ENCODE measurements around the gene HAGHL.
"Not testable (repeated sequence)": the region's sequence is repeated elsewhere in the genome, so short reads cannot be mapped to it uniquely, and the experiment has no call there.

HAGHL gene

DNA sequence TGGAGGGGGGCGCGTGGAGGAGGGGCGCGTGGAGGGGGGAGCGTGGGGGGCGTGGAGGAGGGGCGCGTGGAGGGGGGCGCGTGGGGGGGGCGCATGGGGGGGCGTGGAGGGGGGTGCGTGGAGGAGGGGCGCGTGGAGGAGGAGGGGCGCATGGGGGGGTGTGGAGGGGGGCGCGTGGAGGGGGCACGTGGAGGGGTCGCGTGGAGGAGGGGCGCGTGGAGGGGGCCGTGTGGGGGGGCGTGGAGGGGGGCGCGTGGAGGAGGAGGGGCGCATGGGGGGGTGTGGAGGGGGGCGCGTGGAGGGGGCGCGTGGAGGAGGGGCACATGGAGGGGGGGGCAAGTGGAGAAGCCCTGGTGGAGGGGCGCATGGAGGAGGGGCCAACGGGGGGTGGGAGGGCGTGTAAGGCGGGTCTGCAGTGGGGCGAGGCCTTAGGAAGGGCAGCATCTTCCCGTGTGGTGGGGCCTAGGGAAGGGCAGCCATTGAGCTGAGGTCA lies 40.9 kb downstream of the HAGHL start:
- no peak for DNase-seq (ENCODE audit: low read depth in 1 of 2, low spot score in 1 of 2)

DNA sequence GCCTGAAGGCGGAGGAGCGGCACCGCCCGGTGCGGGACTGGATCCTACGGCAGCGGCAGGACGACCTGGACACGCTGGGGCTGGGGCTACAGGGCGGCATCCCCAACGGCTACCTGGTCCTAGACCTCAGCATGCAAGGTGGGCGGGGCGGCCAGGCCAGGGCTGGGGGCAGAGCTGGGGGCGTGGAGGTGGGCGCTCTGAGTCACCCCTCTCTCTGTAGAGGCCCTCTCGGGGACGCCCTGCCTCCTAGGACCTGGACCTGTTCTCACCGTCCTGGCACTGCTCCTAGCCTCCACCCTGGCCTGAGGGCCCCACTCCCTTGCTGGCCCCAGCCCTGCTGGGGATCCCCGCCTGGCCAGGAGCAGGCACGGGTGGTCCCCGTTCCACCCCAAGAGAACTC lies 41.5 kb downstream of the HAGHL start:
- no peak for DNase-seq (ENCODE audit: low read depth in 1 of 2, low spot score in 1 of 2)

DNA sequence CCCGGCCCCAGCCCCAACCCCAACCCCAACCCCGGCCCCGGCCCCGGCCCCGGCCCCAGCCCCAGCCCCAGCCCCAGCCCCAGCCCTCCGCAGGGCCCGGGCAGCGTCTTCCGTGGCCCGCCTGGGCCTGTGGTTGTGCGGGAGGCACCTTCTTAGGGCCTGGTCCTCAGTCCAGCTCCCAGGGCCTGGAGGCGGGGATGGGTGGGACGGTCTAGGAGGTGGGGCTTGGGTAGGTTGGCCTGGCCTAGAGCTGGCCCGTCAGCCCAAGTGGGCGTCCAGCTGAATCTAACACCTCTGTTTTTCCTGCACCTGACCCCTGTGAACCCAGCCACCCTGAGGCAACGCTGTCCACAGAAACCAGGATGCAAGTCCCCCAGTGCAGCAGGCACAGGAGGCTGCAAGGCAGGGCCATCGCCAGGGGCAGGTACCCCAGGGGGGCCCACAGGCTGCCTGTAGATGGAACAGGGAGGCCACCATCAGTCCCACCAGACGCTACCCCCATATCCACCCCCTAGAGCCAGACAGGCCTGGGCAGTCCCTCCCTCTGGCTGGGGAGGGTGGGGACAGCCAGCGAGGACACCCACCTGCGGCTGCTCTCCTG lies 42.4 kb downstream of the HAGHL start:
- no peak for DNase-seq (ENCODE audit: low read depth in 1 of 2, low spot score in 1 of 2)

DNA sequence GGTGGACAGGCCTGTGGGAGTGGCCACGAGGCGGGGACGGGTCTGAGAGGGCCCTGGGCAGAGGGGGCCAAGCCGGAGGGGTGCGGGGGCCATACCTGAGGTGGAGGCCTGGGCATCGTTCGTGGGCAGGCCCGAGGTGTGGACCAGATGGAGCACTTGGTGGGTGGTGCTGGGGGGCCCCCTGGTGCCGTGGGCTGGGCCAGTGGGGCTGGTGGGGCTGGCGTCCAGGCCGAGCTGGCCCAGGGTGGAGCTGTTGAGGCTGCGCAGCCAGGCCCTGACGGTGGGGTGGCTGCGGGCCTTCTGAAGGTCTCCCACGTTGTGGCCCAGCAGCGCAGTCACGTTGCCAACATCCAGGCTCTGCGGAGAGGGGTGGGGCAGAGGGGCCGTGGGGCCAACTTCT lies 43.0 kb downstream of the HAGHL start:
- no peak for DNase-seq (ENCODE audit: low read depth in 1 of 2, low spot score in 1 of 2)

DNA sequence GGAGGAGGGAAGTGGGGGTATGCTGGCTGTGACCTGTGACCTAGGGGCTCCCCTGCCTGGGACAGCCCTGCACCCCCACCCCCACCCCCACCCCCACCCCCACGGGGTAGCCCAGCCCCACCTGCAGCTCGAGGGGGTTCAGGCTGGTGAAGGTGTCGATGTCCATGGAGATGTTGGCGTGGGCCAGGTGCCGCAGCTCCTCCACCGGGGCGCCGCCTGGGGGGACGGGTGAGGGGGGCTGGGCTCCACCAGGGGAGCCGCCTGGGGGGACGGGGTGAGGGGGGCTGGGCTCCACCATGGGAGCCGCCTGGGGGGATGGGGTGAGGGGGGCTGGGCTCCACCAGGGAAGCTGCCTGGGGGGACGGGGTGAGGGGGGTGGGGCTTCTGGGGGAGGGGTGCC lies 43.5 kb downstream of the HAGHL start:
- DNase-seq (ENCODE audit: low read depth in 1 of 2, low spot score in 1 of 2), result no peak

DNA sequence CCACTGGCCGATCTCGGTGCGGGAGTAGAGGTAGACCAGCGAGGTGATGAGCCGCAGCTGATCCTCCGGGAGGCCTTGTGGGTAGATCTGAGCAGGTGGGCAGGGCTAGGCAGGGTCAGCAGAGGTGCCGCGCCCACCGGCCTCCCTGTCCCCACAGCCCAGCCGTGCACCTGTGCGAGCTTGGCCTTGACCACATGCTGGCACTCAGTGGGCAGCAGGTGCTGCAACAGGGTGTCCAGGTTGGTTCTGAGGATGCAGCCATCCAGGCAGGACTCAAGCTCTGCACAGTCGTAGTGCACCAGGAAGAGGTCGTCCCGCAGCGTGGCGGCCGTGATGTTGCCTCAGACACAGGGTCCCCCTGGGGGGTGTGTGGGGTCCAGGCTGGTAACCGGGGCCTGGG lies 46.1 kb downstream of the HAGHL start:
- DNase-seq (ENCODE audit: low read depth in 1 of 2, low spot score in 1 of 2), result no peak

DNA sequence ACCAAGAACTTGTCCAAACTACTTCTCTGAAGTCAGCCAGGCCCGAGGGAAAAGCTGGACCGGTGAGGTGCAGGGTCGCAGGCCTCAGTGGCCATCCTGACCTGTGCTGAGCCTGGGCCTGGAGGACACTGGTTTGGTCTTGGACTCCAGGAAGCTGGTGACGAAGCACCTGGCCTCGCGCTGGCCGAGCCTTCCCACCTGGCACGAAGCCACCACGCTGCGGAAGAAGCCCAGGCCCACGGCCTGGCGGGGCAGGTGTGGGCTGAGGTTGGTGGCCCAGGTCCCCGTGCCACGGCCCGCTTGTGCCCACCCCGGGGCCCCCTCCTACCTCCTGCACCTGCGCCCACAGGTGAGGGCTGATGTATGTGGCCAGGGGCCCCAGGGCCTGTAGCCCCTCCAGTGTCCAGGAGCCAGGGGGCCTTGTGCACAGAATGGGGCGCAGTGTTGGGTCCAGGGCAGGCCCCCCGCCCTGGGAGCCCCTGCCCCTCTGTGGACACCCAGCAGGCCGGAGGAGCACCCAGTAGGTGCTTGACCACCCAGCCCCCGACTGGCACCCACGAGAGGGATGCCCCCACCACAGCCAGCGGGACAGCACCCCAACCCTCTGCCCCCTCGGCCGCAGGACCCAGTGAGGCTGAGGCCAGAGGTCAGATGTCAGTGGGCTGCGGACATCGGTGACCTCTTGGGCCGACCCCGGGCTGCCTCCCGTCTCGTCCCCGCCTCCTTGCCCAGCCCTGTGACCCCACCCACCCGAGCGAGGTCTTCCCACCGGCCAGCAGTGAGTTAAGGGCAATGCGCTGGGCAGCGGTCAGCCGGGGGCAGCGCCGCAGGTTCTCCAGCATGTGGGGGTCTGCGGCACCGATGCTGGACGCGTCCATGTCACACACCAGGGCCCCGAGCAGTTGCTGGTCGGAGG lies 47.4 kb downstream of the HAGHL start:
- no peak for DNase-seq (ENCODE audit: low read depth in 1 of 2, low spot score in 1 of 2)

DNA sequence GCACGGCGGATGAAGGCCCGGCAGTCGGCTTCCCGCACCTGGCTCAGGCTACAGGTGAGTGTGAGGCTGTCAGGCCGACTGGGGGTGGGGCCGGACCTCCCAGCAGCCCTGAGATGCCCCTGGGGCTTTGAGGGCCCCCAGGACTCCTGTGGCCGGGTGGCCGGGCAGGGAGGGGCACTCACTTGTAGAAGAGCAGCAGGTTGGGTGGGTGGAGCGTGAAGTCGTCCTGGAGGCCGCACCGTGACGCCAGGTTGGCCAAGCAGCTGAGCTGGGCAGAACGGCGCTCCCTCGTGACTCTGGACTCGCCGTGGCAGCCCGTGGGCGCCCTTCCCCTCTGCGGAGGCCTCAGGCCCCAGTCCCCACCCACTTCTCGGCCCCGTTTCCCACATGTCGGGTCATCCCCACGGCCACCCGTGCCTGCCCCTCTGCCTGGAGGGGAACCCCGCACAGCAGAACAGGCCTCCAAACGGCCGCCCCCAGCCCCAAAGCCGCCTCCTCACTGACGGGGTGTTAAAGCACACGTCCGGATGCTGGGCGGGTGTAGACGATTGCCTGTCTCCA lies 48.4 kb downstream of the HAGHL start:
- no peak for DNase-seq (ENCODE audit: low read depth in 1 of 2, low spot score in 1 of 2)

DNA sequence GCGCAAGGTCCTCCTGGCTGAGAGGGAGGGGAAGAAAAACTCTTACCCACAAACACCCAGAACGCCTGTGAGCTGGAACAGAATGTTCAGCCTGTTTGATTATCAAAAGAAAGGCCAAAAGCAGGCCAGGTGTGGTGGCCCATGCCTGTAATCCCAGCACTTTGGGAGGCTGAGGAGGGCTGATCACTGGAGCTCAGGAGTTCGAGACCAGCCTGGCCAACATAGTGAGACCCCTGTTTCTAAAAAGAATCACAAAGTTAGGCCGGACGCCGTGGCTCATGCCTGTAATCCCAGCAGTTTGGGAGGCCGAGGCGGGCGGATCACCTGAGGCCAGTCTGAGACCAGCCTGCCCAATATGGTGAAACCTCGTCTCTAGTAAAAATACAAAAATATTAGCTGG lies 49.4 kb downstream of the HAGHL start:
- DNase-seq (ENCODE audit: low read depth in 1 of 2, low spot score in 1 of 2), result not testable (repeated sequence)

DNA sequence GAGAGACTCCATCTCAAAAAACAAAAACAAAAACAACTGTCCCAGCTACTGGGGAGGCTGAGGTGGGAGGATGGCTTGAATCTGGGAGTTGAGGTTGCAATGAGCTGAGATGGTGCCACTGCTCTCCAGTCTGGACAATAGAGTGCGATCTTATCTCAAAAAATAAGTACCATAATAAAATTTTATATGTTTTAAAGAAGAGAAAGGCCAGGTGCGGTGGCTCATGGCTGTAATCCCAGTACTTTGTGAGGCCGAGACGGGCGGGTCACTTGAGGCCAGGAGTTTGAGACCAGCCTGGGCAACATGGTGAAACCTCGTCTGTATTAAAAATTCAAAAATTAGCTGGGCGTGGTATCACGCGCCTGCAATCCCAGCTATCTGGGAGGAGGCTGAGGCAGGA lies 49.9 kb downstream of the HAGHL start:
- DNase-seq (ENCODE audit: low read depth in 1 of 2, low spot score in 1 of 2), result no peak

DNA sequence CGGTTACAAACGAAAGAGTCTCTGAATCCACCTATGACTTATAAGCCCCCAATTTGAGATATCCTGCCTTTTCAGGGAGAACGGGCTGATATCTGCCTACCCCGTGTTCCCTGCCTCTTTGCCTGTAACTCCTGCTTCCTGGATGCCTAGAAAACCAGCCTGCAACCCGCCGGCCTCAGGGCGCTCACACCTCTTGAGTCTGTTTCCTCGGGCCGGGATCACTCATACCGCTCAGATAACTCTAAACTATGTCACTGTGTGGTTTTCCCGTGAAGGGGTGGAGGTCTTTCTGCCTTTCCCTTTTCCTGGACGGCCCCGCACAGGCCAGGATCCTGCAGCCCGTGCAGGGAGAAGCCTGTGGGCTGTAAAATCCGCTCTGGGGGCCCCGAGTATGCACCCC lies 50.9 kb downstream of the HAGHL start:
- DNase-seq (ENCODE audit: low read depth in 1 of 2, low spot score in 1 of 2), result no peak

DNA sequence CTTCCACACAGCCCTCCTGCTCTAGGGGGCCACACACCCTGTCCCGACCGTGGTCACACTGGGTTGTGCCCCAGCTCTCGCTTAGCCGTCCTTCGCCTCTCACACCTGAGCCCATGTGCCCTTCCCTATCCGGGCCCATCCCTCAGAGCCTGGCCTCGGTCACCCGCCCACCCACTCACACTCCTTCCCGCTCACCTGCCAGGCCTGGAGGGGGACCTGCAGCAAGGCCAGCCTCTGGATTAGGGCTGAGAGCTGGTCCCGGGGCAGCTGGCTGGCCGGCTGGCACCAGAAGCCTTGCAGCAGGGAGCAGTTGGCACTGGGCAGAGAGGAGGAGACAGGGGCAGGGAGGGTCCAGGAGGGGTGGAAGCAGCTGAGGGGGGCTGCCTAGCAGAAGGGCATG lies 51.5 kb downstream of the HAGHL start:
- DNase-seq (ENCODE audit: low read depth in 1 of 2, low spot score in 1 of 2), result no peak

DNA sequence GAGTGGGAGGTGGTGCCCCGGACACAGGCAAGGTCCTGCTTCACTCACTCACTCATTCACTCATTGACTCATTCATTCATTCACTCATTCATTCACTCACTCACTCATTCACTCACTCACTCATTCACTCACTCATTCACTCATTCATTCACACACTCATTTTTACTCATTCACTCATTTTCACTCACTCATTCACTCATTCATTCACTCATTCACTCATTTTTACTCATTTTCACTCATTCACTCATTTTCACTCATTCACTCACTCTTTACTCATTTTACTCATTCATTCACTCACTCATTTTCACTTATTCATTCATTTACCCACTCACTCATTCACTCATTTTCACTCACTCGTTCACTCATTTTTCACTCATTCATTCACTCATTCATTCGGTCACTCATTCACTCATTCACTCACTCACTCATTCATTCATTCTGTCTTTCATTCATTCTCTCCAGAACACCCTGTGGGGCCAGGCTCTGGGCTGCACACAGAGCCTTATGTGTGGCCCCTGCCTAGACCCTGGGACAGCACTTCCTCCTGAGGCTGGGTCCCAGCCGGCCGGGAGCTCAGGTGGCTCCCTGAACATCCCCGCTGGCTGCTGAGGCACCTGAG lies 52.1 kb downstream of the HAGHL start:
- no peak for DNase-seq (ENCODE audit: low read depth in 1 of 2, low spot score in 1 of 2)

Data from activated CD4-positive, alpha-beta T cell treated with anti-CD3 and anti-CD28 coated beads, Interleukin-2, amount 50 U/mL, for 24 hours (primary cell).